Stimulated activated CD4-positive, alpha-beta T cell treated with anti-CD3 and anti-CD28 coated beads, Interleukin-15, amount 100 ng/mL, for 1 hour (primary cell): Measurements from ENCODE around the gene ZNF335.
"Not testable (repeated sequence)": the region's sequence is repeated elsewhere in the genome, so short reads cannot be mapped to it uniquely, and the experiment has no call there.

Source experiments
- DNase-seq, 2 donors: peaks; one replicate each; pipeline ENCODE4 v3.0.0-alpha.2; 2020; ENCODE audit warnings: low read depth in 1 of 2, low spot score in 1 of 2

ZNF335 gene

GRCh38 chr20:45935416-45936046 is 36.5 kb downstream of the ZNF335 start:
- DNase-seq, result no peak

GRCh38 chr20:45934586-45935415 is 37.2 kb downstream of the ZNF335 start, which contains the start of gene PCIF1:
Gene PCIF1 (plus strand): TSS chr20:45934683. CDS start chr20:45939000, 4,317 bp downstream.
- peak; percentile 97 to 98 for DNase-seq

GRCh38 chr20:45934046-45934585 is 37.9 kb downstream of the ZNF335 start:
- DNase-seq, result no peak

GRCh38 chr20:45933266-45934045 is 38.5 kb downstream of the ZNF335 start:
- DNase-seq, result peak in 1 of 2 donors; percentile 31

GRCh38 chr20:45931680-45932079 is 40.3 kb downstream of the ZNF335 start:
- not testable (repeated sequence) for DNase-seq

- DNase-seq, result no peak
Measured at GRCh38 chr20:45927071-45927878, 44.7 kb downstream of the ZNF335 start.

- DNase-seq, result no peak
Measured at GRCh38 chr20:45926731-45927070, 45.3 kb downstream of the ZNF335 start.

GRCh38 chr20:45925821-45926506 is 46.0 kb downstream of the ZNF335 start:
- DNase-seq, result no peak

GRCh38 chr20:45924391-45925261 is 47.4 kb downstream of the ZNF335 start:
- no peak for DNase-seq

GRCh38 chr20:45921337-45922189 is 50.4 kb downstream of the ZNF335 start:
- DNase-seq, result no peak

GRCh38 chr20:45920462-45921336 is 51.3 kb downstream of the ZNF335 start:
- no peak for DNase-seq

- no peak for DNase-seq
Measured at GRCh38 chr20:45919542-45920399, 52.2 kb downstream of the ZNF335 start.

- no peak for DNase-seq
Measured at GRCh38 chr20:45918779-45919537, 53.0 kb downstream of the ZNF335 start.

- DNase-seq, result no peak
Measured at GRCh38 chr20:45918182-45918737, 53.7 kb downstream of the ZNF335 start.

GRCh38 chr20:45917790-45918141 is 54.2 kb downstream of the ZNF335 start:
- no peak for DNase-seq
